Esophagus muscularis mucosa (tissue), 4 donors: ENCODE measurements around the gene NTN1. TPM values are rescaled to one million over a fixed set of nuclear protein-coding genes. Genes with fewer than 3 reads are reported as not detected.

ENCODE experiments used
- DNase-seq: peaks from one replicate; pipeline ENCODE4 v3.0.0-alpha.2; 2017; ENCODE audit errors: extremely low spot score
- H3K27ac ChIP-seq, 4 donors: fragments of 200-600 bp; sonication (generic); replicated peaks in 1 of 4; 1 replicate in 3 of 4; 2 replicates in 1 of 4; pipeline ENCODE4 v1.5.1; 2016 to 2019; ENCODE audit warnings: mild to moderate bottlenecking in 1 of 4
- H3K27me3 ChIP-seq, 4 donors: fragments of 200-600 bp; sonication (generic); one replicate each; pipeline versions ENCODE4 v1.5.1 to v1.6.0; 2016 to 2019
- H3K36me3 ChIP-seq, 4 donors: fragments of 200-600 bp; sonication (generic); one replicate each; pipeline ENCODE4 v1.5.1; 2016 to 2019
- H3K4me1 ChIP-seq, 4 donors: fragments of 200-600 bp; sonication (generic); one replicate each; pipeline ENCODE4 v1.5.1; 2016 to 2019
- H3K4me3 ChIP-seq, 4 donors: fragments of 200-600 bp; sonication (generic); 1 replicate in 2 of 4; 2 replicates in 2 of 4; pipeline ENCODE4 v1.5.1; 2016 to 2019; ENCODE audit warnings: mild to moderate bottlenecking in 4 of 4, moderate library complexity in 1 of 4
- H3K9me3 ChIP-seq, 4 donors: fragments of 200-600 bp; sonication (generic); 1 replicate in 3 of 4; 2 replicates in 1 of 4; pipeline ENCODE4 v1.5.1; 2016 to 2019
- EP300 ChIP-seq: sonication (generic); formaldehyde crosslinking; IDR thresholded peaks from one replicate; pipeline ENCODE4 v1.6.1; 2017; ENCODE audit warnings: antibody characterized with exemption
- POLR2A ChIP-seq: fragments of 450-650 bp; IDR thresholded peaks from one replicate; pipeline ENCODE4 v1.6.1; 2017; ENCODE audit warnings: antibody characterized with exemption, moderate library complexity, mild to moderate bottlenecking, low read depth
- POLR2AphosphoS5 ChIP-seq, 2 donors: sonication (generic); formaldehyde crosslinking; IDR thresholded peaks; one replicate each; pipeline ENCODE4 v1.6.1; 2017; ENCODE audit warnings: antibody characterized with exemption in 2 of 2
- WGBS: methylation state at CpG from one replicate; pipeline ENCODE4 v1.1.5; 2018; 5-methylcytosine and 5-hydroxymethylcytosine counted together
- intact Hi-C: fragments of 100-400 bp; cut with DNase I; formaldehyde crosslinking; loops from one replicate; pipeline ENCODE4 v1.15.1; 2023
- total RNA-seq, 4 donors: library from RNA; depleted of rRNA; stranded (reverse); fragments of >200 nt; gene quantifications; one replicate each; pipeline versions ENCODE4 v1.1.0 to v1.2.1, GENCODE V29; 2016
- TF ChIP-seq, protein P1 (sequence below), 3 experiments: fragments of 200-600 bp in 2 of 3; fragments of 450-650 bp in 1 of 3; sonication (generic) in 2 of 3; IDR thresholded peaks; one replicate each; pipeline ENCODE4 v1.5.1; 2017 to 2019; ENCODE audit warnings: antibody characterized with exemption in 3 of 3, mild to moderate bottlenecking in 2 of 3, moderate library complexity in 1 of 3

The NTN1 gene
- total RNA-seq, 4 donors from 2014 or later, result 69.3 to 179 (median 117) TPM

DNA sequence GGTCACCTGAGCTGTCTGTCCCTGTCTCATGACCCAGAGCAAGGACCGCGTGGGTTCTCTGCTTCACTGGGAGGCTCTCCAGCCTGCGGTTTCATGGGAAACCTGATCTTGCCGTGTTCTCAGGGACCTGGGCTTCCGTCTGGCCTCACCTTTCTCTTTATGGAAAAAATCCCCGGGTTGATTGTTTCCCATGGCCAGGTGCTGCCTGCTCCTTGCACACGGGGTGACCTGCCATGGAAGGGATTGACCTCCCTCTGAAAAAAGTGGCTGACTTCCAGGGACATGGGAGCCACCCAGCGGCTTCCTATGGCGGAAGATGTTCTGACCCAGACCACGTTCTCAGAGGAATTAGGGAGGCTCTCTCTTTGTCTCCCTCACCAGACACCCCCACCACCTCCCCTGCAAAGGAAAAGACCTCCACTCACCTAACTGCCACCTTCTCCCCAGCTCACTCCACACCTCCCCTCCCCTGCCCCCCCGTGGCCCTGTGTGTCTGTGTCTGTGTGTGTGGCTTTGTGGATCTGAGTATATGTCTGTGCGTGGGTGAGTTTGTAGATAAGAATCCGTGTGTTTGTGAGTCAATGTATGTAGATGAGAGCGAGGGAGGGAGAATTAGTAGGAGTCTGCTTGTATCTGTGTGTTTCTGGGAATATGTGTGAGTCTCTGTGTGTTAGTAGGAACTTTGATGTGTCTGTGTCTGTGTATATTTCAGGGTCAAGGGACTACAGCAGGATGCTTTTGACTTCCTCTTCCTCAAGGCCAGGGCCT, 154.6 kb downstream of the NTN1 start:
- TF ChIP-seq, protein P1, sequence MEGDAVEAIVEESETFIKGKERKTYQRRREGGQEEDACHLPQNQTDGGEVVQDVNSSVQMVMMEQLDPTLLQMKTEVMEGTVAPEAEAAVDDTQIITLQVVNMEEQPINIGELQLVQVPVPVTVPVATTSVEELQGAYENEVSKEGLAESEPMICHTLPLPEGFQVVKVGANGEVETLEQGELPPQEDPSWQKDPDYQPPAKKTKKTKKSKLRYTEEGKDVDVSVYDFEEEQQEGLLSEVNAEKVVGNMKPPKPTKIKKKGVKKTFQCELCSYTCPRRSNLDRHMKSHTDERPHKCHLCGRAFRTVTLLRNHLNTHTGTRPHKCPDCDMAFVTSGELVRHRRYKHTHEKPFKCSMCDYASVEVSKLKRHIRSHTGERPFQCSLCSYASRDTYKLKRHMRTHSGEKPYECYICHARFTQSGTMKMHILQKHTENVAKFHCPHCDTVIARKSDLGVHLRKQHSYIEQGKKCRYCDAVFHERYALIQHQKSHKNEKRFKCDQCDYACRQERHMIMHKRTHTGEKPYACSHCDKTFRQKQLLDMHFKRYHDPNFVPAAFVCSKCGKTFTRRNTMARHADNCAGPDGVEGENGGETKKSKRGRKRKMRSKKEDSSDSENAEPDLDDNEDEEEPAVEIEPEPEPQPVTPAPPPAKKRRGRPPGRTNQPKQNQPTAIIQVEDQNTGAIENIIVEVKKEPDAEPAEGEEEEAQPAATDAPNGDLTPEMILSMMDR (IDR thresholded peaks at IDR 0.05), result no peak
- TF ChIP-seq POLR2AphosphoS5 (IDR thresholded peaks at IDR 0.05), result no peak
- no peak for TF ChIP-seq POLR2A
- TF ChIP-seq EP300, result no peak
- intact Hi-C loops, result no loop called here
- H3K36me3 ChIP-seq, result peaks cover 0 to 16% (median 10%) of the 10 kb centered on the region in 4 donors
- DNase-seq, result no peak
- H3K9me3 ChIP-seq, result no peaks in the 10 kb centered on the region
- peak overlapping the region in 1 of 4 donors; percentile 46 for H3K27ac ChIP-seq
- peaks cover 0 to 60% (median 54%) of the 10 kb centered on the region in 4 donors for H3K4me1 ChIP-seq
- no peak overlapping the region for H3K4me3 ChIP-seq
- WGBS, result 91% methylated on average over 14 of the region's 14 CpGs
- no peaks in the 10 kb centered on the region for H3K27me3 ChIP-seq

DNA sequence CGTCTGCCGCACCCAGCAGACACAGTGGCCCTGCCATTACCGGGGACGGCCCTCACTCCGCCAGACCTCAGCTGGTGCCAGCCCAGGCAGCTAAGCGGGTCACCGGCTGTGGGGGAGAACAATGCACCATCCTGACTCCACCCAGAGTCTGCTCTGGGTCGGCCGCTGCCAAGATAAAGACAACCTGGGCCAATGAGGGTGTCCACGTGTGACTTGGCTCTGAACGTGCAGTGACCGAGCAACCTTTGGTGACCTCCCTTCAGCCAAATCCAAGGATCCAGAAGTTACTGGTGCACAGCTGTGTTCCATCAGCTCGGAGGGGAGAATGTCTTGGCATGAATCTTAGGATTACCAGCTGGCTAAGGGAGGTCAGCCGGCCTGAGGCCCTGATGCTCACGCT, 155.9 kb downstream of the NTN1 start:
- no peak for DNase-seq
- WGBS, result 83% methylated on average over 13 of the region's 15 CpGs

DNA sequence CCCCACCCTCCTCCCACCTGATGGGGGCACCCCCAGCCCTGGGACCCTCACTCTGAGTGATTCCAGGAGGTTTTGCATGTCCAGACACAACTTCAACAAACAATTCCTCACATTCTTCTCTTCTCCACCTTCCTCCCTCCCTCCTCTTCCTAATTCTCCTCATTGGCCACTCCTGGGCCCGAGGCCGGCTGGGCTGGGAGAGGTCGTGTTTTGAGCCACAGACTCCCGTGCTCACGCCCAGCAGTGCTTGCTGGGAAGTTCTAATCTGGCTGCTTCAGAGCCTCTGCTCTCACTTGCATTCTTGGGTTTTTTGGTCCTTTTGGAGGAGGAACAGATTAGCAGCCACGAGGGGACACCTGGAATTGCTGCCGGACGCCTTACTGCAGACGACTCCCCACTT, 157.0 kb downstream of the NTN1 start:
- H3K27ac ChIP-seq, result no peak overlapping the region
- H3K4me1 ChIP-seq, result peaks cover 0 to 66% (median 54%) of the 10 kb centered on the region in 4 donors
- 94% methylated on average over 9 of the region's 9 CpGs for WGBS
- intact Hi-C loops, result no loop called here
- H3K27me3 ChIP-seq, result no peaks in the 10 kb centered on the region
- no peak for TF ChIP-seq POLR2AphosphoS5 (IDR thresholded peaks at IDR 0.05)
- TF ChIP-seq, protein P1 (IDR thresholded peaks at IDR 0.05), result no peak
- TF ChIP-seq POLR2A, result no peak
- TF ChIP-seq EP300, result no peak
- H3K4me3 ChIP-seq, result no peak overlapping the region
- H3K36me3 ChIP-seq, result peaks cover 0 to 33% (median 18%) of the 10 kb centered on the region in 4 donors
- no peaks in the 10 kb centered on the region for H3K9me3 ChIP-seq
- DNase-seq, result no peak

More for the DNA sequence above, 155.9 kb downstream of the NTN1 start:
- intact Hi-C loops, result no loop called here
- no peak overlapping the region for H3K4me3 ChIP-seq
- H3K27ac ChIP-seq, result no peak overlapping the region
- H3K4me1 ChIP-seq, result peaks cover 0 to 60% (median 54%) of the 10 kb centered on the region in 4 donors
- no peaks in the 10 kb centered on the region for H3K9me3 ChIP-seq
- TF ChIP-seq EP300 (no peak), POLR2AphosphoS5 (IDR thresholded peaks at IDR 0.05) (peak; percentile 39 to 54)
- peaks cover 0 to 22% (median 12%) of the 10 kb centered on the region in 4 donors for H3K36me3 ChIP-seq
- no peaks in the 10 kb centered on the region for H3K27me3 ChIP-seq

DNA sequence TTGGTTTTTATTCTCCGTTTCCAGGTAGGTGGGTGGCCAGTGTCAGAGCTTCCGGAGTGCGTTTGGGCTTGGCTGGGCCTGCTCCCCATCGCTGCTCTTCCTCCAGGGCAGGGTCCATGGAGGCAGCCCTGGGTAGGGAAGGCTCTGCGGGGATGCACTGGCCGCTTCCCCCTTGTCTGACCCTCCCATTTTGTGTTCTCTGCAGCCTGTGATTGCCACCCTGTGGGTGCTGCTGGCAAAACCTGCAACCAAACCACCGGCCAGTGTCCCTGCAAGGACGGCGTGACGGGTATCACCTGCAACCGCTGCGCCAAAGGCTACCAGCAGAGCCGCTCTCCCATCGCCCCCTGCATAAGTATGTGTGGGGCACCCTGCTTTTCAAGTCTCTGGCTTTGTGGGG, 158.3 kb downstream of the NTN1 start:
- Histone ChIP-seq H3K27ac (no peak overlapping the region), H3K36me3 (peaks cover 0 to 35% (median 19%) of the 10 kb centered on the region in 4 donors), H3K27me3 (no peaks in the 10 kb centered on the region), H3K4me1 (peaks cover 0 to 66% (median 56%) of the 10 kb centered on the region in 4 donors), H3K4me3 (no peak overlapping the region), H3K9me3 (no peaks in the 10 kb centered on the region)
- DNase-seq, result no peak
- TF ChIP-seq POLR2A (no peak), EP300 (no peak), POLR2AphosphoS5 (IDR thresholded peaks at IDR 0.05) (no peak)
- TF ChIP-seq, protein P1 (IDR thresholded peaks at IDR 0.05), result no peak
- intact Hi-C loops, result no loop called here
- 98% methylated on average over 11 of the region's 14 CpGs for WGBS

DNA sequence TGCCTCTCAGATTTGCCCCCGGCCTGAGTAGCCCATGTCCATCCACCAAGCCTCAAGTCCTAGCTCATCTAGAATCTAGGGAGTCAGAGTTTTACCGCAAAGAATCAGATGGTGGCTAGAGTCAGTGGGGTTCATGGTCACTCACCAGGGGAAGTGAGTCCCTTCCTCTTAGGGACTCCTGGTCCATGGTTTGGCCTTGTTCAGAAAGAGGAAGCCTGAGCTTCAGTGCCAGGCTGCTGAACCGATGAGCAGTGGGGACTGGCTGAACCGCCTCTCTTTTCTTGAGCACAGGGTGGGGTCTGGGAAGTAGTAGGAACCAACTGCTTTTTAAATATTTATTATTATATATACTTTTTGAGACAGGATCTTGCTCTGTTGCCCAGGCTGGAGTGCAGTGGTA, 160.3 kb downstream of the NTN1 start:
- Histone ChIP-seq H3K36me3 (peaks cover 0 to 35% (median 19%) of the 10 kb centered on the region in 4 donors), H3K9me3 (no peaks in the 10 kb centered on the region), H3K4me3 (no peak overlapping the region), H3K27me3 (no peaks in the 10 kb centered on the region), H3K27ac (no peak overlapping the region), H3K4me1 (peaks cover 0 to 66% (median 54%) of the 10 kb centered on the region in 4 donors)
- intact Hi-C loops, result no loop called here
- DNase-seq, result no peak
- WGBS, result 73% methylated on average over 4 of the region's 4 CpGs
- TF ChIP-seq, protein P1 (IDR thresholded peaks at IDR 0.05), result no peak
